Endodermal cell (in vitro differentiated cells): ENCODE data around the gene ZNF460. TPM values are rescaled to one million over a fixed set of nuclear protein-coding genes. Genes with fewer than 3 reads are reported as not detected.

ENCODE experiments used
- DNase-seq: peaks from one replicate; pipeline ENCODE4 v3.0.0-alpha.2; 2017
- H3K27ac ChIP-seq: 2 replicates; pipeline ENCODE4 v1.5.1; 2013; ENCODE audit warnings: mild to moderate bottlenecking, low read depth, low read length, moderate library complexity
- H3K27me3 ChIP-seq: 2 replicates; pipeline ENCODE4 v1.6.1; 2013; ENCODE audit warnings: mild to moderate bottlenecking, low read length, moderate library complexity; ENCODE audit not compliant: insufficient read depth, control insufficient read depth, poor library complexity, severe bottlenecking
- H3K36me3 ChIP-seq: 2 replicates; pipeline ENCODE4 v1.7.0; 2013; ENCODE audit warnings: mild to moderate bottlenecking, low read length, moderate library complexity; ENCODE audit not compliant: control insufficient read depth, insufficient read depth
- H3K4me1 ChIP-seq: one replicate; pipeline ENCODE4 v1.7.0; 2013; ENCODE audit warnings: low read length; ENCODE audit not compliant: control insufficient read depth, insufficient read depth
- H3K4me3 ChIP-seq: 2 replicates; pipeline ENCODE4 v1.5.1; 2013; ENCODE audit warnings: mild to moderate bottlenecking, low read length, moderate library complexity
- H3K9ac ChIP-seq: 2 replicates; pipeline ENCODE4 v1.6.1; 2013; ENCODE audit warnings: mild to moderate bottlenecking, low read length, moderate library complexity; ENCODE audit not compliant: poor library complexity, severe bottlenecking; ENCODE audit errors: extremely low read depth
- H3K9me3 ChIP-seq: 2 replicates; pipeline ENCODE4 v1.6.1; 2013; ENCODE audit warnings: mild to moderate bottlenecking, low read length, moderate library complexity; ENCODE audit not compliant: control insufficient read depth
- H3K27ac Mint-ChIP-seq: 2 replicates; pipeline ENCODE4 v1.8.0; 2020; ENCODE audit warnings: mixed read lengths
- H3K27me3 Mint-ChIP-seq: 2 replicates; pipeline ENCODE4 v1.8.0; 2021; ENCODE audit warnings: mild to moderate bottlenecking, mixed read lengths; ENCODE audit not compliant: insufficient read depth
- H3K36me3 Mint-ChIP-seq: 2 replicates; pipeline ENCODE4 v1.8.0; 2020; ENCODE audit warnings: low read depth, mixed read lengths
- H3K4me1 Mint-ChIP-seq: 2 replicates; pipeline ENCODE4 v1.8.0; 2020; ENCODE audit warnings: mixed read lengths
- H3K4me3 Mint-ChIP-seq: 2 replicates; pipeline ENCODE4 v1.8.0; 2020; ENCODE audit warnings: mild to moderate bottlenecking, moderate library complexity, mixed read lengths
- H3K9me3 Mint-ChIP-seq: 2 replicates; pipeline ENCODE4 v1.8.0; 2020; ENCODE audit warnings: mild to moderate bottlenecking, mixed read lengths
- WGBS, 2 experiments: methylation state at CpG; one replicate each; pipeline versions ENCODE4 v1.1.5 to v1.1.7; 2013; ENCODE audit warnings: missing lambda C conversion rate in 2 of 2, mixed read lengths in 1 of 2; ENCODE audit not compliant: insufficient coverage in 1 of 2, insufficient read length in 1 of 2; 5-methylcytosine and 5-hydroxymethylcytosine counted together
- long read RNA-seq, 4 experiments: library from polyadenylated mRNA in 2 of 4; library from RNA in 1 of 4; library from capped mRNA in 1 of 4; stranded (forward) in 3 of 4; unstranded in 1 of 4; transcript quantifications; one replicate each; pipeline ENCODE4 v2.0.0, GENCODE V29; 2020 to 2021; ENCODE audit warnings: inconsistent platforms in 1 of 4
- polyA plus RNA-seq, 2 experiments: library from polyadenylated mRNA; stranded (reverse); fragments of 50-300 nt; gene quantifications; one replicate each; pipeline ENCODE4 v1.2.3, GENCODE V29; 2013
- total RNA-seq, 2 donors: library from RNA; stranded (reverse); fragmentation: NEBNext Ultra II Directional in 1 of 2; extraction: Animal tissue kit (Norgen Biotek cat#: 25700) in 1 of 2; gene quantifications; 2 replicates in 1 of 2; 3 replicates in 1 of 2; pipeline ENCODE4 v1.2.1, GENCODE V29; 2021
- TF ChIP-seq, protein P1 (sequence below): fragments of 200-600 bp; sonication (generic); conservative IDR thresholded peaks from 2 replicates; pipeline ENCODE4 v1.5.0; 2021; ENCODE audit warnings: antibody characterized with exemption, mild to moderate bottlenecking

ZNF460 gene
- total RNA-seq: 10 to 100 TPM; 63.9 to 64.0 TPM
- polyA plus RNA-seq (2013, experiment 1 of 2): 5.8 TPM
- polyA plus RNA-seq (2013, experiment 2 of 2): 7.2 TPM
- long read RNA-seq, experiment 1, partial matches to known transcripts: 0 of 1 reads
- long read RNA-seq, experiment 1, other reads (novel, unspliced or antisense): 1 of 1 reads
- long read RNA-seq, experiment 2, partial matches to known transcripts: 0 of 3 reads
- long read RNA-seq, experiment 2, other reads (novel, unspliced or antisense): 2 of 3 reads
- long read RNA-seq, experiment 3, partial matches to known transcripts: 0 of 10 reads
- long read RNA-seq, experiment 3, other reads (novel, unspliced or antisense): 3 of 10 reads
- long read RNA-seq, experiment 4: 0 reads

DNA sequence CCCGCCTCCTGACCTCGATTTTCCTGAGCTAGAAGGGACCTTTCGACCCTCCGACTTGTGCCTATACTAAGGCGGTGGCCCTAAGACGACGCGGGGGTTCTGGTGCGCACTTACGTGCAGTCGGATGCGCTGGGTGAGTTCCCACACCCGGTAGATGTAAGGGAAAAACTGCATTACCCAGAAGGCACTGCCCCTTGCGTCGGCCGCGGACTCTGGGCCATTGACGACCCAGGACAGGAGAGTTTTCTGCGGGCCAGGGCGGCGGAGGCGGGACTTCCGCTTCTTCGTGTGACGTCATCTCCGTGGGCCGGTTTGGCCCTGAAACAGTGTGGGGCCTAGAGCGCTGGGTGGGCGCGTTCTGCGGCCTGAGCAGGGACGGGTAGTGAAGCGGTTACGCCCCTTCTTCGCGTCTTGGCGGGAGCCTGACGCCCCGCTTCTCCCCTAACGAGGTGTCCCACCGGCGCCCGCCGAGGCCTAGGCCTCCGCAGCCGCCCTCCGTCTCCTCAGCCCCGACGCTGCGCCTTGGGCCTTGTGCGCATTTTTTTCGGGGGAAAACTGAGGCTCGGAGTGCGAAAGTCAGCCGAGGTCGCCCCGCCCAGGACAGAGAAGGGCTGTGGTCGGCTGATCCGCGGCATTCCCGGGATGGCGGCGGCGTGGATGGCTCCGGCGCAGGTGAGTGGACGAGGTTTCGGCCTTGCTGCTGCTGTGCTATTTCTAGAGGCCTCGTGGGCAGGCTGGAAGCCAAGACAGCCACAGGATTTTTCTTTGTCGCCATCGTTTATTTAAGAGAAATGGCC lies at the start of gene ZNF460:
TSS of gene ZNF460 (plus strand) at position 321 of the 797 bp plus-strand sequence. CDS start at position 643, 322 bp downstream.
- Histone ChIP-seq H3K4me3 (peak within 1 kb of the TSS; percentile 93), H3K36me3 (peaks cover 29% of the 10 kb centered on the region), H3K9me3 (no peaks in the 10 kb centered on the region), H3K4me1 (no peaks in the 10 kb centered on the region), H3K27me3 (no peaks in the 10 kb centered on the region), H3K27ac (peak within 1 kb of the TSS; percentile 98), H3K9ac (peak within 1 kb of the TSS; percentile 97)
- Mint-ChIP-seq H3K9me3 (no peaks in the 10 kb centered on the region), H3K27me3 (no peaks in the 10 kb centered on the region), H3K4me1 (peaks cover 16% of the 10 kb centered on the region), H3K36me3 (peaks cover 25% of the 10 kb centered on the region), H3K27ac (no peak within 1 kb of the TSS), H3K4me3 (no peak within 1 kb of the TSS)
- TF ChIP-seq, protein P1, sequence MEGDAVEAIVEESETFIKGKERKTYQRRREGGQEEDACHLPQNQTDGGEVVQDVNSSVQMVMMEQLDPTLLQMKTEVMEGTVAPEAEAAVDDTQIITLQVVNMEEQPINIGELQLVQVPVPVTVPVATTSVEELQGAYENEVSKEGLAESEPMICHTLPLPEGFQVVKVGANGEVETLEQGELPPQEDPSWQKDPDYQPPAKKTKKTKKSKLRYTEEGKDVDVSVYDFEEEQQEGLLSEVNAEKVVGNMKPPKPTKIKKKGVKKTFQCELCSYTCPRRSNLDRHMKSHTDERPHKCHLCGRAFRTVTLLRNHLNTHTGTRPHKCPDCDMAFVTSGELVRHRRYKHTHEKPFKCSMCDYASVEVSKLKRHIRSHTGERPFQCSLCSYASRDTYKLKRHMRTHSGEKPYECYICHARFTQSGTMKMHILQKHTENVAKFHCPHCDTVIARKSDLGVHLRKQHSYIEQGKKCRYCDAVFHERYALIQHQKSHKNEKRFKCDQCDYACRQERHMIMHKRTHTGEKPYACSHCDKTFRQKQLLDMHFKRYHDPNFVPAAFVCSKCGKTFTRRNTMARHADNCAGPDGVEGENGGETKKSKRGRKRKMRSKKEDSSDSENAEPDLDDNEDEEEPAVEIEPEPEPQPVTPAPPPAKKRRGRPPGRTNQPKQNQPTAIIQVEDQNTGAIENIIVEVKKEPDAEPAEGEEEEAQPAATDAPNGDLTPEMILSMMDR: no peak
- 0 to 1% methylated on average over 34 to 71 of the region's 71 CpGs for WGBS, 2 experiments
- peak; percentile 99 for DNase-seq

DNA sequence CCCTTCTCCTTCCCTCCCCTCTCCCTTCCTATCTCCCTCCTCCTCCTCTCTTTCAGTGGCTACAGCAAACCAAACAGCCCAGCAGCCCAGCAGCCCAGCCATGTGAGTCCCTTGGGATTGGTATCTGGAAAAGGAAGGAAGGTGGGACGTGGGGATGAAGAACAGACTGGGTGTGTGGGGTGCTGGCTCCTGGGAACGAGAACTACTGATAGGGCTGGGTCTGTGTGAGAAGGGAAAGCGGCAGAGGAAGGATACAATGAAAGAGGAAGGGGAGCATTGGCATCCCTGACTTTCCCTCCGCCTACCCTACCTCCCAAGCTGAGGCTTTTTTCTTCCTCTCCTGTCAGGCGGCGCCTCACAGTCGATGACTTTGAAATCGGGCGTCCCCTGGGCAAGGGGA lies 48.6 kb upstream of the ZNF460 start:
- no peaks in the 10 kb centered on the region for H3K36me3 Mint-ChIP-seq
- Histone ChIP-seq H3K9ac (no peak overlapping the region), H3K9me3 (no peaks in the 10 kb centered on the region), H3K27me3 (no peaks in the 10 kb centered on the region), H3K27ac (no peak overlapping the region), H3K4me3 (no peak overlapping the region), H3K36me3 (no peaks in the 10 kb centered on the region), H3K4me1 (no peaks in the 10 kb centered on the region)
- H3K4me1 Mint-ChIP-seq: no peaks in the 10 kb centered on the region
- no peak overlapping the region for H3K4me3 Mint-ChIP-seq
- peak; percentile 30 for DNase-seq
- TF ChIP-seq, protein P1: no peak
- peaks cover 10% of the 10 kb centered on the region for H3K27me3 Mint-ChIP-seq
- 62 to 94% methylated on average over 2 to 9 of the region's 9 CpGs for WGBS, 2 experiments
- no peaks in the 10 kb centered on the region for H3K9me3 Mint-ChIP-seq
- H3K27ac Mint-ChIP-seq: no peak overlapping the region

DNA sequence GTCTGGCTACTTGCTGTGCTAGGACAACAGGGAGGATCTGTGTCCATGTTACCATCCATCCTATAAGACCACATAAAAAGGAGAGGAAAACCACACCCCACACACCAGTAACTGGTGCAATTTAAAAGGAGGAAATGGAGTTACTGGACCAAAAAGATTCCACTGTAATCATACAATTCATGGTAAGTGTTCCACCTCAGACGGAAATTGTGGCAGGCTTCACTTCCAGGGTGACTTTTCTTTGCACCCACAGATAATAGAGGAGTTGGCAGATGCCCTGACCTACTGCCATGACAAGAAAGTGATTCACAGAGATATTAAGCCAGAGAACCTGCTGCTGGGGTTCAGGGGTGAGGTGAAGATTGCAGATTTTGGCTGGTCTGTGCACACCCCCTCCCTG lies 47.1 kb upstream of the ZNF460 start:
- no peak overlapping the region for H3K27ac Mint-ChIP-seq
- Histone ChIP-seq H3K36me3 (no peaks in the 10 kb centered on the region), H3K27ac (no peak overlapping the region), H3K9ac (no peak overlapping the region), H3K9me3 (no peaks in the 10 kb centered on the region), H3K4me3 (no peak overlapping the region), H3K4me1 (no peaks in the 10 kb centered on the region), H3K27me3 (no peaks in the 10 kb centered on the region)
- no peaks in the 10 kb centered on the region for H3K9me3 Mint-ChIP-seq
- H3K4me1 Mint-ChIP-seq: no peaks in the 10 kb centered on the region
- H3K4me3 Mint-ChIP-seq: no peak overlapping the region
- TF ChIP-seq, protein P1: no peak
- peak; percentile 7 for DNase-seq
- whole genome bisulfite sequencing, 2 experiments: 90 to 100% methylated on average over 1 of the region's 1 CpG
- H3K27me3 Mint-ChIP-seq: peaks cover 10% of the 10 kb centered on the region
- no peaks in the 10 kb centered on the region for H3K36me3 Mint-ChIP-seq
